RWPE1 (cell line): Measurements from ENCODE around the gene TSPAN4.

Source experiments
- CTCF ChIA-PET: fragments of 350-600 bp; sonication (Branson Sonifier 250); formaldehyde crosslinking; extraction: SDS; loops from one replicate; lab custom pipeline; 2021; lab: Yijun Ruan, JAX
- POLR2A ChIA-PET: fragments of 400-600 bp; formaldehyde crosslinking; extraction: SDS; loops from one replicate; lab custom pipeline; 2020; ENCODE audit warnings: antibody characterized with exemption; ENCODE audit not compliant: low non-redundant PET; lab: Yijun Ruan, JAX
- DNase-seq: peaks from one replicate; pipeline ENCODE4 v3.0.0; 2012; ENCODE audit warnings: low spot score
- H3K27ac ChIP-seq: fragments of 450-650 bp; 2 replicates; pipeline ENCODE4 v1.5.1; 2017
- TF ChIP-seq, protein P1 (sequence below): fragments of 450-650 bp; conservative IDR thresholded peaks from 2 replicates; pipeline ENCODE4 v1.5.1; 2017; ENCODE audit warnings: low read depth, mild to moderate bottlenecking

TSPAN4 gene

GRCh38 chr11:914747-915501 is 72.3 kb downstream of the TSPAN4 start:
- DNase-seq = no peak
- POLR2A ChIA-PET = interaction anchor here (0.6 kb wide), 1 partner anchor 133 kb away, joined by 3 read pairs; no protein-coding TSS in a partner anchor
- TF ChIP-seq, protein P1, sequence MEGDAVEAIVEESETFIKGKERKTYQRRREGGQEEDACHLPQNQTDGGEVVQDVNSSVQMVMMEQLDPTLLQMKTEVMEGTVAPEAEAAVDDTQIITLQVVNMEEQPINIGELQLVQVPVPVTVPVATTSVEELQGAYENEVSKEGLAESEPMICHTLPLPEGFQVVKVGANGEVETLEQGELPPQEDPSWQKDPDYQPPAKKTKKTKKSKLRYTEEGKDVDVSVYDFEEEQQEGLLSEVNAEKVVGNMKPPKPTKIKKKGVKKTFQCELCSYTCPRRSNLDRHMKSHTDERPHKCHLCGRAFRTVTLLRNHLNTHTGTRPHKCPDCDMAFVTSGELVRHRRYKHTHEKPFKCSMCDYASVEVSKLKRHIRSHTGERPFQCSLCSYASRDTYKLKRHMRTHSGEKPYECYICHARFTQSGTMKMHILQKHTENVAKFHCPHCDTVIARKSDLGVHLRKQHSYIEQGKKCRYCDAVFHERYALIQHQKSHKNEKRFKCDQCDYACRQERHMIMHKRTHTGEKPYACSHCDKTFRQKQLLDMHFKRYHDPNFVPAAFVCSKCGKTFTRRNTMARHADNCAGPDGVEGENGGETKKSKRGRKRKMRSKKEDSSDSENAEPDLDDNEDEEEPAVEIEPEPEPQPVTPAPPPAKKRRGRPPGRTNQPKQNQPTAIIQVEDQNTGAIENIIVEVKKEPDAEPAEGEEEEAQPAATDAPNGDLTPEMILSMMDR = no peak
- H3K27ac ChIP-seq = no peak overlapping the region; the same call in 1 of the 2 replicates
- CTCF ChIA-PET = interaction anchor here (0.8 kb wide), 1 partner anchor 10 kb away, joined by 3 read pairs; no protein-coding TSS in a partner anchor
